ENCODE results near the gene NLK.

The NLK gene

DNA sequence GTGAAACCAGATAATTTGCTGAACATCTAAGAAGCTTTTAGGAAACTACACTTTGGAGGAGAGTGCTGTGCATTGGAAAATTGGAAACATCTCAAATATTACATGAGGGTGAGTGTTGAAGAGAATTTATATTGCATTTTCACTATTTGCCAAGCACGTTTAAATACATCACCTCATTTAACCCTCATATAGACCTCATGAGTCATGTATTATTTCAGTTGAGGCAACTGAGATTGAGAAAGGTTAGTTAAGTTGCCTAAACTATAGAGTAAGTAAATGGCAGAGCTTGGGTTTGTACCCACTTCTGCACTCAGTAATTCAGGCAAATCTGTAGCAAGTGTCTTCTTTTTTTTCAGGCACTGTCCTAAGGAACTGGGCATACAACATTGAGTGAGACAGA, 3.7 kb upstream of the NLK start:
- H3K4me3 ChIP-seq (ENCODE audit: low read depth, low read length), result no peak overlapping the region
- in situ Hi-C loops (cut with HindIII; ENCODE audit: low sequenced_read_pairs), result no loop called here
- no peak for DNase-seq (ENCODE audit: low read depth, low spot score)
- TF ChIP-seq CTCF (IDR thresholded peaks at IDR 0.05; ENCODE audit: low read depth, low read length), result no peak

DNA sequence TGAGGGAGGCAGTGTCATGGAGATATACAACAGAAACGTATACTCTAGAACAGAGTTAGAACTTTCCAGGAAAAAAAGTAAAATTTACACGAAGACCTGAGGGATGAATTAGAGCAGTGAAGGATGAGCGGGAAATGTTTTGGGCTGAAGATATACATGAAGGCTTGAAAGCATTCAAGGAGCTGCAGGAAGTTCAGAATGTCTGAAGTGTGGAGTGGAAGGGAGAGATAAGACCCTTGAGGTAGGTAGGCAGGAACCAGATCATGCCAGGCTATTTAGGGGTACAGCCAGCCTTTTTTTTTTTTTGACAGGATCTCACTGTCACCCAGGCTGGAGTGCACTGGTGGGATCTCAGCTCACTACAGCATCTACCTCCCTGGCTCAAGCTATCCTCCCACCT, 3.2 kb upstream of the NLK start:
- in situ Hi-C loops (cut with HindIII; ENCODE audit: low sequenced_read_pairs), result no loop called here
- DNase-seq (ENCODE audit: low read depth, low spot score), result no peak
- H3K4me3 ChIP-seq (ENCODE audit: low read depth, low read length), result no peak overlapping the region
- no peak for TF ChIP-seq CTCF (IDR thresholded peaks at IDR 0.05; ENCODE audit: low read depth, low read length)

GRCh38 chr17:28040406-28040805, 2.1 kb upstream of the NLK start:
- TF ChIP-seq CTCF (IDR thresholded peaks at IDR 0.05; ENCODE audit: low read depth, low read length), result no peak
- in situ Hi-C loops (cut with HindIII; ENCODE audit: low sequenced_read_pairs), result no loop called here
- DNase-seq (ENCODE audit: low read depth, low spot score), result no peak
- H3K4me3 ChIP-seq (ENCODE audit: low read depth, low read length), result no peak overlapping the region

- in situ Hi-C loops (cut with HindIII; ENCODE audit: low sequenced_read_pairs), result no loop called here
Measured at GRCh38 chr17:28041068-28041843, 1.2 kb upstream of the NLK start.

DNA sequence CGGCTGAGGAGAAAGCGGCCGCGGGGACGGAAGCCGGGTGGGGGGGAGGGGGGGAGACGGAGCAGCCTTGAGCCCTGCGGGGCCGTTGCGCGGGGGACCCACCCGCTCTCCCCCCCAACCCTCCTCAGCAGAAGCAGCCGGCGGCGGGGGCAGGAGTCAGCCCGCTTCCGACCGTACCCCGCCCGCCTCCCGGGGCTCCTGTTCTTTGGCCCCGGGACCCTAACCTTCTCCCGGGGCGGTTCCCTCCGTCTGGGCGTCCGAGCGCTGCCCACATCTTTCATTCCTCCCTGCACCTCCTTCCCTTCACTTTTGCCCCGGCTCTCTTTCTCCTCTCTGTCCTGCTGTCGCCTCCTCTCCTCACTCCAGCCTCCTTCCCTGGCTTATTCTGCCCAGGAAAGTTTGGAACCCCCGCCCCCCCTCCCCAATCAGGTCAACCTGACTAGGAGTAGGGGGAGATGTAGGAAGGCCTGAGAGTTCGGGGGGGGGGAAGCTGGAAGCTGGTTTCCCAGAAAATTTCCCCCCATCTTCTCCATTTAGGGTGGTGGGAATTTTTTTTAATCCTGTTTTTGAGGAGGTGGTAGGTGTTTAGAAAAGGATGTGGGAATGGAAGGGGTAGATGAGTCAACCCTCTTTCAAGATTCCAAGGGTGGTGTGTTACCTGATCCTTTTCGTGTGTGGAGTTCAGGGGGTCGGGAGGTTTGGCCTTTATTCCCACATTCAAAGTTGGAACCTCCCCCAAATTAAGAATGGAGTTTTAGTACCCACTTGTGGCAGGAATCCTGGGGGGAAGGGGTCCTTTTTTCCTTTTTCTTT, 427 bp upstream of the NLK start:
- H3K4me3 ChIP-seq (ENCODE audit: low read depth, low read length), result peak overlapping the region; percentile 89
- TF ChIP-seq CTCF (IDR thresholded peaks at IDR 0.05; ENCODE audit: low read depth, low read length), result no peak
- no peak for DNase-seq (ENCODE audit: low read depth, low spot score)
- in situ Hi-C loops (cut with HindIII; ENCODE audit: low sequenced_read_pairs), result no loop called here

More at GRCh38 chr17:28041068-28041843, 1.2 kb upstream of the NLK start:
- H3K4me3 ChIP-seq (ENCODE audit: low read depth, low read length), result peak overlapping the region; percentile 89
- DNase-seq (ENCODE audit: low read depth, low spot score), result peak; percentile 100
- no peak for TF ChIP-seq CTCF (IDR thresholded peaks at IDR 0.05; ENCODE audit: low read depth, low read length)

DNA sequence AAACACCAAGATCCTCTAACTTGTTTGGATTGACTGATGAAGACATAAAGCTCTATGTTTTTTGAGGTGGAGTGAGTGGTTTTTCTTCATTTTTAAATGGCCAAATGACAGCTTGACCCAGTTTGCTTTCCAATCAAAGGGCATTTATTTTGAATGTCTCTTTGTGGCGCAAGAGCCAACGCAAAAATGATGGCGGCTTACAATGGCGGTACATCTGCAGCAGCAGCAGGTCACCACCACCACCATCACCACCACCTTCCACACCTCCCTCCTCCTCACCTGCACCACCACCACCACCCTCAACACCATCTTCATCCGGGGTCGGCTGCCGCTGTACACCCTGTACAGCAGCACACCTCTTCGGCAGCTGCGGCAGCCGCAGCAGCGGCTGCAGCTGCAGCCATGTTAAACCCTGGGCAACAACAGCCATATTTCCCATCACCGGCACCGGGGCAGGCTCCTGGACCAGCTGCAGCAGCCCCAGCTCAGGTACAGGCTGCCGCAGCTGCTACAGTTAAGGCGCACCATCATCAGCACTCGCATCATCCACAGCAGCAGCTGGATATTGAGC, 329 bp downstream of the NLK start:
- H3K4me3 ChIP-seq (ENCODE audit: low read depth, low read length), result peak overlapping the region; percentile 89

More for the DNA sequence above, 329 bp downstream of the NLK start:
- in situ Hi-C loops (cut with HindIII; ENCODE audit: low sequenced_read_pairs), result no loop called here
- no peak for DNase-seq (ENCODE audit: low read depth, low spot score)
- TF ChIP-seq CTCF (IDR thresholded peaks at IDR 0.05; ENCODE audit: low read depth, low read length), result no peak

Data from astrocyte of the spinal cord (primary cell).